B cell (primary cell): ENCODE measurements around the gene SIX1.

Experiments
- CTCF ChIP-seq: fragments of 200-600 bp; IDR thresholded peaks from one replicate; pipeline ENCODE4 v1.8.0; 2022; ENCODE audit warnings: antibody characterized with exemption, mild to moderate bottlenecking
- EZH2 ChIP-seq: IDR thresholded peaks from 2 replicates; pipeline ENCODE4 v1.6.1; 2012; ENCODE audit warnings: borderline replicate concordance, low read depth, mild to moderate bottlenecking, moderate library complexity, low read length; ENCODE audit not compliant: insufficient read depth, poor library complexity, severe bottlenecking

DNA sequence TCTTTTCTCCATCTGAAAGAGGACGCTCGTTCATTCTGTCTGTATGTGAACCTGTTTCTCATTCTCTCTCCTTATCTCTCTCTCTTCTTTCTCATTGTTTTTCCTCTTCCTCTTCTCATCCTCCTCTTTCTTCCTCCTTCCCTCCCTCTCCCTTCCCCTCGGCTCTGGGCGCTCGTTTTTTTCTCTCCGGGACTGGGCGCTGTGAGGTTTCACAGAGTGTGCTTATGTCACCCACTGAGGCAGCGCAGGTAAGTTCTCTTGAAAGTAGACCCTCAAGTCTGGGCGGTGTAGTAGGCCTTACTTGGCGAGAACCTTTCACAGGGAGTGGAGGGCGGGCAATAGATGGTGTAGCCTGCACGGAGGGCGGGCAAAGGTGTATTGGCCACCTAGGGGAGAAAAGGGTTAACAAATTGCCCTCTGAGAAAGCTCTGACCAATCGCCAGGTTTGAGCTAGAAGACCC, 4.5 kb upstream of the SIX1 start:
- no peak for TF ChIP-seq CTCF
- no peak for TF ChIP-seq EZH2
